ENCODE results near the gene PLCD3.
A peak's percentile ranks its signal among the peaks of the same experiment; 100 is the strongest.
"Not testable (repeated sequence)": the region's sequence is repeated elsewhere in the genome, so short reads cannot be mapped to it uniquely, and the experiment has no call there.

Gene PLCD3

GRCh38 chr17:45135192-45135977 lies 3.1 kb upstream of the PLCD3 start, which contains the start of gene ACBD4:
ACBD4 (plus strand) TSS chr17:45135687; CDS start chr17:45136145, 458 bp downstream.
- peak; percentile 93 to 95 for DNase-seq (ENCODE audit: low read depth in 2 of 2)

DNA sequence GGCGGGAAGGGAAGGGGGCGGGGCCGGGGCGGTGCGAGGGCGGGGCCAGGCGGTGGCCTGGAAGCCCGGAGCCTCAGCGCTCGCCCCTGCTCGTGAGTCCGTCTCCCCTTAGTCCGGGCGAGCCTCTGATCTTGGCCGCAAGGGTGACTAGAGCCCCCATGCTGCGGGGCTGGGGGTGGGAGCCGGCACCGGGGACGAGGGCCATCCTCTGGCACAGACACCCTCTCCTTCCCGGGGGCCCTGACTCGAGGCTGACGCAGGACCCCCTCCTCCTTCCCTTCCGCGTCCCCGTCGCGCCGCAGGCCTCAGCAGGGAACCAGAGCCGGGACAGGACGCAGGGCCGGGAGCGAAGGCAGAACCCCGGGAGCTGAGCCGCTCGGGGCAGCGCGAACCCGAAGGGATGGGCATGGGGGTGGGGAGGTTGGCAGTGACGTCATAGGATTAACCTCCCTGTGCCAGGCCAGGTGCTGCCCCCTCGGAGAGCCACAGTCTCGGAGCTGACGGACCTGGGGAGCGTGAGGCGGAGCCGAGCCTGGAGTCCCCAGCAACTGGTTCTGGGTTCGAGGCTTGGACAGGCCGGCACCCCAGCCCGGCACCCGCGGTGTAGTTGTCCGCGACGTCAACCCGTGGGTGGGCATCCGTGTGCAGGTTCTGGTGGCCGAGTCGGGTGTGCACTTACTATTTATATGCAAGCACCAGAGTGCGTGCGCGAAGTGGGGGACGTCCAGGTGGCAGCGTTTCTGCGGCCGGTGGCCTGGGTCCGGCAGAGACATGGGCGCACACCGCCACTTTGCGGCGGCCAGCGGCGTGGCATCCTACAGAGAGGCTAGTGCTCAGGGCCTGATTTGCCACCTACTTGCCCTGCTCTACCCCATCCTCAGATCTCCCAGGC lies 503 bp upstream of the PLCD3 start:
- peak; percentile 51 to 63 for DNase-seq (ENCODE audit: low read depth in 2 of 2)

- DNase-seq (ENCODE audit: low read depth in 2 of 2), result peak in 1 of 2 donors; percentile 38
Observed at GRCh38 chr17:45131616-45132319, 547 bp downstream of the PLCD3 start.

- no peak for DNase-seq (ENCODE audit: low read depth in 2 of 2)
Observed at GRCh38 chr17:45130681-45131615, 1.4 kb downstream of the PLCD3 start.

DNA sequence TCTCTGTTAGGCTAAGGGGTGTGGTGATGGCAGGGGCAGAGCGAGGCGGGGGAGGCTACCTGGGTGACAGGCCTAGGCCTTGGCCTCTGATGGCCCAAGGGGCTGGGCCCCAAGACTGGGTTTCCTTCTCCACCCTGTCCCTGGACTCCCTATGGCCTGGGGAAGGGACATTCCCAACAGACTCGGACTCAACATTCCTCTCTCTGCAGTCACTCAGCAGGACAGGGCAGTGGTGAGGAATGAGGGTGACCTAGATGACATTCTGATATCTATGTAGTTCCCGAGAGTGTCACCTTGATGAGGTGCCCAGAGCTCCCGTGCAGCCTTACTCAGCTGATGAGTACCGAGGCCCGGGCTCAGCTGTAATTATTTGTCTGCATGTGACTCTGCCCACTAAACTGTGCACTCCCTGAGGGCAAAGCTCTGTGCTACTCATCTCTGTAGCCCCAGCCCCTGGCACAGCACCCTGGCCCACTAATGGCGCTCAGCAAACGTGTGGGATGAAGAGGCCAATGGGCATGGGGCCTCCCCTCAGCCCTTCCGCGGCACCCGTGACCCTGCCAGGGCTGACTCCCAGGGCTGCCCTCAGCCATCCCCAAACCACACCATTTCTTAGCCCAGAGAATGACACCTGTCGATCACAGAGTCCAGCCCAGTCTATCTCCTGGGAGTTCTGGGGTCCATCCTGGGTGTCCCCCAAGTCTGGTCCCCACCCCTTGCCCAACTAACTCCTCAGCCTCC lies 2.2 kb downstream of the PLCD3 start:
- DNase-seq (ENCODE audit: low read depth in 2 of 2), result no peak

- DNase-seq (ENCODE audit: low read depth in 2 of 2), result no peak
Observed at GRCh38 chr17:45129426-45129939, 2.8 kb downstream of the PLCD3 start.

- DNase-seq (ENCODE audit: low read depth in 2 of 2), result no peak
Observed at GRCh38 chr17:45128989-45129388, 3.3 kb downstream of the PLCD3 start.

DNA sequence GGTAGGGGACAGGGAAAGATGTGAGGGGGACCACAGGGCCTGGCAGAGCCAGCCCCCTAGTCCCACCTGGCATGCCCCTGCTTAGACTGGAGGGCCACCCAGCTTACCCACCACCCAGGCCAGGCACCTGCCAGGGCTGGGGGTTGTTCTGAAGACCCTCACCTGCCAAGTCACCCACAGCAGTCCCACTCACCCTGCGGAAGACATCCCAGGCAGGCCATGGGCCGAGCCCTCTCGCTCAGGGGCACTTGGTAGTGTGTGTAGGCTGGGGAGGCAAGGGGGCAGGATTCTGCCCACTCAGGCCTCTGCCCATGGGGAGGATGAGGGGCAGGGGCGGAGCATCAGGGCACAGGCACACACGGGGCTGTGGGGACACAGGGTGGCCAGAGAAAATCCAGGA lies 4.0 kb downstream of the PLCD3 start:
- no peak for DNase-seq (ENCODE audit: low read depth in 2 of 2)

DNA sequence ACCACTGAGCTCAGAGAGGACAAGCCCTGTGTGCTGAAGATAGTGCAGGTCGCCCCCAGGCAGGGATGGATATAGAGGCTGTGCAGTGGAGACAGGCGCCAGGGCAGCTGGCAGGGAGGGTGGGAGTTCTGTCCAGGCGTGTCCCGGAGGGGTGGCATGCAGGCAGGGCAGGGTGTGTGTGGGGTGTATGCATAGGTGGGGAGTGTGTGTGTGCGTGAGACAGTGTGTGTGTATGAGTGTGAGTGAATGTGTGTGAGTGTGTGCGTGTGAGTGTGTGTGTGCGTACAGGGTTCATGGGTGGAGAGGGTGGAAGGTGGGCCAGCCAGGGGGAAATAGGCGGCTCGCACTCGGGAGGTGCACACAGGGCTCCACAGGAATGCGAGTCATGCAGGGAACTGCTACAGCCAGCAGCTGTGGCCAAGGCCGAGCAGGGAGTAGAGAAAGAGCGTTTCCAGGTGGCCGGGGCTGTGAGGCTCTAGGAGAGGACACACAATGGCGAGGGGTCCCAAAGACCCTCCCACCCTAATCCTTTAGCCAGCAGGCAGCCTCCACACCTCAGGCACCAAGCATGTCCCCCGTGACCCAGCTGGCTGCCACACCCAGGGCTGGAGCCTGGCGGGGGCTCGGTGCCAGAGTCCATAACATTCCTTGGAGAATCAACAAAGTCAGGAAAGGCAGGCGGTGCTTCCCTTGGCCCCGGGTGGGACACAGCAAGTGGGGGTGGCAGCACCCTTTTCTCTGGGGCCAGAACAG lies 4.6 kb downstream of the PLCD3 start:
- no peak for DNase-seq (ENCODE audit: low read depth in 2 of 2)

DNA sequence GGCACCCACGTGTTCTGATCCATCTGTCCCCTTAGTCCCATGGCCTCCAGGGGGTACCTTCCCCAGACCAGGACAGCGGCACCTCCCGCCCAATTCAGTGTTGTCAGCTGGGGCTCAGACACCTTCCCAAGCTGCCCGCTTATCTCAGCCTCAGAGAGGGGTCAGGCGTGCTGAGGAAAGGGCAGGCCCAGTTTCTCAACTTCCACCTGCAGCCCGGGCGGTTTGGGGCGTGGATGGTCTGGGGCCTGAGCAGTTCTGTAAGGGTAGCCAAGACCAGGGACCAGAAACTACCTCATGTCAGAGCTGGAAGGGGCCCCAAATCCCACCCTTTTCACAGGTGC lies 5.1 kb downstream of the PLCD3 start:
- DNase-seq (ENCODE audit: low read depth in 2 of 2), result no peak

DNA sequence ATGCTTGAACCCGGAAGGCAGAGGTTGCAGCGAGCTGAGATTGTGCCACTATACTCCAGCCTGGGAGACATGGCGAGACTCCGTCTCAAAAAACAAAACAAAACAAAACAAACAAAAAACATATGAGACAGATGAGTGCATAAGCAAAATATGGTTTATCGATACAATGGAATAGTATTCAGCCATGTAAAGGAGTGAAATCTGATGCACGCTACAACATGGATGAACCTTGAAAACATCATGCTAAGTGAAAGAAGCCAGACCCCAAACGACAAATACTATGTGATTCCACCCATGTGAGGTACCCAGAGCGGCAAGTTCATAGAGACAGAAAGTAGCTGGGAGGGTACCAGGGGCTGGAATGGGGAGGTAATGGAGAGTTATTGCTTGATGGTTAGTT lies 6.8 kb downstream of the PLCD3 start:
- DNase-seq (ENCODE audit: low read depth in 2 of 2), result no peak

- not testable (repeated sequence) for DNase-seq (ENCODE audit: low read depth in 2 of 2)
Observed at GRCh38 chr17:45124797-45125122, 7.6 kb downstream of the PLCD3 start.

- DNase-seq (ENCODE audit: low read depth in 2 of 2), result no peak
Observed at GRCh38 chr17:45123930-45124796, 8.2 kb downstream of the PLCD3 start.

GRCh38 chr17:45123076-45123770 lies 9.1 kb downstream of the PLCD3 start:
- no peak for DNase-seq (ENCODE audit: low read depth in 2 of 2)

GRCh38 chr17:45121055-45121454 lies 11.3 kb downstream of the PLCD3 start:
- no peak for DNase-seq (ENCODE audit: low read depth in 2 of 2)

DNA sequence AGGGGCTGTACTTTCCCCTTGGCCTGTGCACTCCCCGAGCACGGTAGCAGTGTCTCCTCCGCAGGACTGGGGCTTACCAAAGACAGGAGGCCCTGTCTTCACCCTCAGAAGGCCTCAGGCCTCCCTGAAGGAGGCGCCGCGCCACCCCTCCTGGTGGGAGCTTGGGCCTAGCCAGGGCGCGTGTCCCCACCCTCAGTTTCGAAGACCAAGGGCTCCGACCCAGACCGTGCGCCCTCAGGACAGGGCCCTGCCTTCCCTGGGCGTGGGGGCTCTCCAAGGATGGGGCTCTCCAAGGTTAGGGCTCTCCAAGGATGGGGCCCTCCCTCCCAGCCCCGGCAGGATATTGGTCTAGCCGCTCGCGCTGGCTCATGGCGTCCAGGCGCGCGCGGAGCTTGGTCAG lies 11.8 kb downstream of the PLCD3 start:
- DNase-seq (ENCODE audit: low read depth in 2 of 2), result no peak

- no peak for DNase-seq (ENCODE audit: low read depth in 2 of 2)
Observed at GRCh38 chr17:45119964-45120363, 12.4 kb downstream of the PLCD3 start.

- DNase-seq (ENCODE audit: low read depth in 2 of 2), result no peak
Observed at GRCh38 chr17:45118691-45119090, 13.6 kb downstream of the PLCD3 start.

All from stimulated activated CD8-positive, alpha-beta memory T cell treated with anti-CD3 and anti-CD28 coated beads, Interleukin-2, amount 100 ng/mL, for 48 hours (primary cell).